Measurements from ENCODE around the gene KRTAP10-1. TPM values are rescaled to one million over a fixed set of nuclear protein-coding genes. Genes with fewer than 3 reads are reported as not detected.

KRTAP10-1 gene
- total and polyA plus RNA-seq, 9 of the 15 experiments (the other 6 are each of a cell fraction or from before 2014, with no cell fraction given), result not detected

DNA sequence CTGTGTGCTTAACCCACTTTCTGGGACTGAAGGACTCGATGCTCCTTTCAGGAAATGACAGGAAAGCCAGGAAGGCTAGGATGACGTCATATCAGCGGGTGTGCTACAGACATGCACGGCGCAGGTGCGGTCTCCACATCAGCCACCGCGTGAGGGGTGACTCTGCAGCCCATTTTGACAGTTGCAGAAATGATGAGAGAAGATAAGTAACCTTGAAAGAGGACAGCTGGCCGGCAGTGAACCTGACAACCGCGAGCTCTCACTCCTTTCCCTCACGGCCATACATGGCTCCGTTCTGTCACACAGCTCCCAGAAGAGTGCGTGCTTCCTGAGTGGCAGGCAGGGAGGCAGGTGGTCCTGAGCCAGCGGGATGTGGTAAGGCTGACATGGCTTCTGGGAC lies 42.1 kb upstream of the KRTAP10-1 start (continued):
- TF ChIP-seq ZEB2 (IDR thresholded peaks at IDR 0.05) (0 out of 2 replicates have a peak, but pooled peaks have one; percentile 19), ZNF24 (IDR thresholded peaks at IDR 0.05) (no peak), L3MBTL2 (IDR thresholded peaks at IDR 0.05) (peak; percentile 68), TARDBP (IDR thresholded peaks at IDR 0.05) (no peak), ZC3H8 (IDR thresholded peaks at IDR 0.05) (no peak), SIN3B (IDR thresholded peaks at IDR 0.05; ENCODE audit: low read depth) (no peak), LEF1 (IDR thresholded peaks at IDR 0.05) (no peak), FOXA3 (CRISPR knock-in tag; conservative IDR thresholded peaks at IDR 0.05 in 1 of 2, IDR thresholded peaks at IDR 0.05 in 1 of 2) (no peak), MEIS2 (IDR thresholded peaks at IDR 0.05; ENCODE audit: partially characterized antibody) (peak; percentile 83), HOXB6 (CRISPR knock-in tag; IDR thresholded peaks at IDR 0.05; ENCODE audit: borderline replicate concordance) (peak; percentile 78; the same call in 1 of the 2 replicates)
- TF ChIP-seq, protein P1, sequence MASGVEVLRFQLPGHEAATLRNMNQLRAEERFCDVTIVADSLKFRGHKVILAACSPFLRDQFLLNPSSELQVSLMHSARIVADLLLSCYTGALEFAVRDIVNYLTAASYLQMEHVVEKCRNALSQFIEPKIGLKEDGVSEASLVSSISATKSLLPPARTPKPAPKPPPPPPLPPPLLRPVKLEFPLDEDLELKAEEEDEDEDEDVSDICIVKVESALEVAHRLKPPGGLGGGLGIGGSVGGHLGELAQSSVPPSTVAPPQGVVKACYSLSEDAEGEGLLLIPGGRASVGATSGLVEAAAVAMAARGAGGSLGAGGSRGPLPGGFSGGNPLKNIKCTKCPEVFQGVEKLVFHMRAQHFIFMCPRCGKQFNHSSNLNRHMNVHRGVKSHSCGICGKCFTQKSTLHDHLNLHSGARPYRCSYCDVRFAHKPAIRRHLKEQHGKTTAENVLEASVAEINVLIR (CRISPR knock-in tag; IDR thresholded peaks at IDR 0.05), result peak; percentile 52; the same call in 1 of the 2 replicates
- TF ChIP-seq, protein P2, sequence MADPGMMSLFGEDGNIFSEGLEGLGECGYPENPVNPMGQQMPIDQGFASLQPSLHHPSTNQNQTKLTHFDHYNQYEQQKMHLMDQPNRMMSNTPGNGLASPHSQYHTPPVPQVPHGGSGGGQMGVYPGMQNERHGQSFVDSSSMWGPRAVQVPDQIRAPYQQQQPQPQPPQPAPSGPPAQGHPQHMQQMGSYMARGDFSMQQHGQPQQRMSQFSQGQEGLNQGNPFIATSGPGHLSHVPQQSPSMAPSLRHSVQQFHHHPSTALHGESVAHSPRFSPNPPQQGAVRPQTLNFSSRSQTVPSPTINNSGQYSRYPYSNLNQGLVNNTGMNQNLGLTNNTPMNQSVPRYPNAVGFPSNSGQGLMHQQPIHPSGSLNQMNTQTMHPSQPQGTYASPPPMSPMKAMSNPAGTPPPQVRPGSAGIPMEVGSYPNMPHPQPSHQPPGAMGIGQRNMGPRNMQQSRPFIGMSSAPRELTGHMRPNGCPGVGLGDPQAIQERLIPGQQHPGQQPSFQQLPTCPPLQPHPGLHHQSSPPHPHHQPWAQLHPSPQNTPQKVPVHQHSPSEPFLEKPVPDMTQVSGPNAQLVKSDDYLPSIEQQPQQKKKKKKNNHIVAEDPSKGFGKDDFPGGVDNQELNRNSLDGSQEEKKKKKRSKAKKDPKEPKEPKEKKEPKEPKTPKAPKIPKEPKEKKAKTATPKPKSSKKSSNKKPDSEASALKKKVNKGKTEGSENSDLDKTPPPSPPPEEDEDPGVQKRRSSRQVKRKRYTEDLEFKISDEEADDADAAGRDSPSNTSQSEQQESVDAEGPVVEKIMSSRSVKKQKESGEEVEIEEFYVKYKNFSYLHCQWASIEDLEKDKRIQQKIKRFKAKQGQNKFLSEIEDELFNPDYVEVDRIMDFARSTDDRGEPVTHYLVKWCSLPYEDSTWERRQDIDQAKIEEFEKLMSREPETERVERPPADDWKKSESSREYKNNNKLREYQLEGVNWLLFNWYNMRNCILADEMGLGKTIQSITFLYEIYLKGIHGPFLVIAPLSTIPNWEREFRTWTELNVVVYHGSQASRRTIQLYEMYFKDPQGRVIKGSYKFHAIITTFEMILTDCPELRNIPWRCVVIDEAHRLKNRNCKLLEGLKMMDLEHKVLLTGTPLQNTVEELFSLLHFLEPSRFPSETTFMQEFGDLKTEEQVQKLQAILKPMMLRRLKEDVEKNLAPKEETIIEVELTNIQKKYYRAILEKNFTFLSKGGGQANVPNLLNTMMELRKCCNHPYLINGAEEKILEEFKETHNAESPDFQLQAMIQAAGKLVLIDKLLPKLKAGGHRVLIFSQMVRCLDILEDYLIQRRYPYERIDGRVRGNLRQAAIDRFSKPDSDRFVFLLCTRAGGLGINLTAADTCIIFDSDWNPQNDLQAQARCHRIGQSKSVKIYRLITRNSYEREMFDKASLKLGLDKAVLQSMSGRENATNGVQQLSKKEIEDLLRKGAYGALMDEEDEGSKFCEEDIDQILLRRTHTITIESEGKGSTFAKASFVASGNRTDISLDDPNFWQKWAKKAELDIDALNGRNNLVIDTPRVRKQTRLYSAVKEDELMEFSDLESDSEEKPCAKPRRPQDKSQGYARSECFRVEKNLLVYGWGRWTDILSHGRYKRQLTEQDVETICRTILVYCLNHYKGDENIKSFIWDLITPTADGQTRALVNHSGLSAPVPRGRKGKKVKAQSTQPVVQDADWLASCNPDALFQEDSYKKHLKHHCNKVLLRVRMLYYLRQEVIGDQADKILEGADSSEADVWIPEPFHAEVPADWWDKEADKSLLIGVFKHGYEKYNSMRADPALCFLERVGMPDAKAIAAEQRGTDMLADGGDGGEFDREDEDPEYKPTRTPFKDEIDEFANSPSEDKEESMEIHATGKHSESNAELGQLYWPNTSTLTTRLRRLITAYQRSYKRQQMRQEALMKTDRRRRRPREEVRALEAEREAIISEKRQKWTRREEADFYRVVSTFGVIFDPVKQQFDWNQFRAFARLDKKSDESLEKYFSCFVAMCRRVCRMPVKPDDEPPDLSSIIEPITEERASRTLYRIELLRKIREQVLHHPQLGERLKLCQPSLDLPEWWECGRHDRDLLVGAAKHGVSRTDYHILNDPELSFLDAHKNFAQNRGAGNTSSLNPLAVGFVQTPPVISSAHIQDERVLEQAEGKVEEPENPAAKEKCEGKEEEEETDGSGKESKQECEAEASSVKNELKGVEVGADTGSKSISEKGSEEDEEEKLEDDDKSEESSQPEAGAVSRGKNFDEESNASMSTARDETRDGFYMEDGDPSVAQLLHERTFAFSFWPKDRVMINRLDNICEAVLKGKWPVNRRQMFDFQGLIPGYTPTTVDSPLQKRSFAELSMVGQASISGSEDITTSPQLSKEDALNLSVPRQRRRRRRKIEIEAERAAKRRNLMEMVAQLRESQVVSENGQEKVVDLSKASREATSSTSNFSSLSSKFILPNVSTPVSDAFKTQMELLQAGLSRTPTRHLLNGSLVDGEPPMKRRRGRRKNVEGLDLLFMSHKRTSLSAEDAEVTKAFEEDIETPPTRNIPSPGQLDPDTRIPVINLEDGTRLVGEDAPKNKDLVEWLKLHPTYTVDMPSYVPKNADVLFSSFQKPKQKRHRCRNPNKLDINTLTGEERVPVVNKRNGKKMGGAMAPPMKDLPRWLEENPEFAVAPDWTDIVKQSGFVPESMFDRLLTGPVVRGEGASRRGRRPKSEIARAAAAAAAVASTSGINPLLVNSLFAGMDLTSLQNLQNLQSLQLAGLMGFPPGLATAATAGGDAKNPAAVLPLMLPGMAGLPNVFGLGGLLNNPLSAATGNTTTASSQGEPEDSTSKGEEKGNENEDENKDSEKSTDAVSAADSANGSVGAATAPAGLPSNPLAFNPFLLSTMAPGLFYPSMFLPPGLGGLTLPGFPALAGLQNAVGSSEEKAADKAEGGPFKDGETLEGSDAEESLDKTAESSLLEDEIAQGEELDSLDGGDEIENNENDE (IDR thresholded peaks at IDR 0.05; ENCODE audit: low read depth, low read length), result no peak
- TF ChIP-seq, protein P3, sequence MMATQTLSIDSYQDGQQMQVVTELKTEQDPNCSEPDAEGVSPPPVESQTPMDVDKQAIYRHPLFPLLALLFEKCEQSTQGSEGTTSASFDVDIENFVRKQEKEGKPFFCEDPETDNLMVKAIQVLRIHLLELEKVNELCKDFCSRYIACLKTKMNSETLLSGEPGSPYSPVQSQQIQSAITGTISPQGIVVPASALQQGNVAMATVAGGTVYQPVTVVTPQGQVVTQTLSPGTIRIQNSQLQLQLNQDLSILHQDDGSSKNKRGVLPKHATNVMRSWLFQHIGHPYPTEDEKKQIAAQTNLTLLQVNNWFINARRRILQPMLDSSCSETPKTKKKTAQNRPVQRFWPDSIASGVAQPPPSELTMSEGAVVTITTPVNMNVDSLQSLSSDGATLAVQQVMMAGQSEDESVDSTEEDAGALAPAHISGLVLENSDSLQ (IDR thresholded peaks at IDR 0.05), result peak; percentile 74
- TF ChIP-seq, protein P4, sequence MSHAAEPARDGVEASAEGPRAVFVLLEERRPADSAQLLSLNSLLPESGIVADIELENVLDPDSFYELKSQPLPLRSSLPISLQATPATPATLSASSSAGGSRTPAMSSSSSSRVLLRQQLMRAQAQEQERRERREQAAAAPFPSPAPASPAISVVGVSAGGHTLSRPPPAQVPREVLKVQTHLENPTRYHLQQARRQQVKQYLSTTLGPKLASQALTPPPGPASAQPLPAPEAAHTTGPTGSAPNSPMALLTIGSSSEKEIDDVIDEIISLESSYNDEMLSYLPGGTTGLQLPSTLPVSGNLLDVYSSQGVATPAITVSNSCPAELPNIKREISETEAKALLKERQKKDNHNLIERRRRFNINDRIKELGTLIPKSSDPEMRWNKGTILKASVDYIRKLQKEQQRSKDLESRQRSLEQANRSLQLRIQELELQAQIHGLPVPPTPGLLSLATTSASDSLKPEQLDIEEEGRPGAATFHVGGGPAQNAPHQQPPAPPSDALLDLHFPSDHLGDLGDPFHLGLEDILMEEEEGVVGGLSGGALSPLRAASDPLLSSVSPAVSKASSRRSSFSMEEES (CRISPR knock-in tag; IDR thresholded peaks at IDR 0.05), result no peak
- TF ChIP-seq, protein P5, sequence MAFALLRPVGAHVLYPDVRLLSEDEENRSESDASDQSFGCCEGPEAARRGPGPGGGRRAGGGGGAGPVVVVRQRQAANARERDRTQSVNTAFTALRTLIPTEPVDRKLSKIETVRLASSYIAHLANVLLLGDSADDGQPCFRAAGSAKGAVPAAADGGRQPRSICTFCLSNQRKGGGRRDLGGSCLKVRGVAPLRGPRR (CRISPR knock-in tag; IDR thresholded peaks at IDR 0.05), result no peak

Measured in K562 (cell line).